Activated T-cell treated with anti-CD3 and anti-CD28 coated beads for 4 hours (primary cell): ENCODE results near the gene NUDT7.

Source experiments
- DNase-seq: peaks from one replicate; pipeline ENCODE4 v3.0.0-alpha.2; 2020

NUDT7 gene

GRCh38 chr16:77722309-77723107, at the start of gene NUDT7:
NUDT7 (plus strand) TSS chr16:77722514; CDS start chr16:77722583, 69 bp downstream.
- DNase-seq, result peak; percentile 97

GRCh38 chr16:77674888-77675287, 47.4 kb upstream of the NUDT7 start:
- no peak for DNase-seq

- DNase-seq, result peak; percentile 48
These were observed 46.6 kb upstream of the NUDT7 start for GRCh38 chr16:77675464-77676324.

- no peak for DNase-seq
These were observed 45.2 kb upstream of the NUDT7 start for GRCh38 chr16:77677129-77677528.

GRCh38 chr16:77679391-77679790, 42.9 kb upstream of the NUDT7 start:
- no peak for DNase-seq

GRCh38 chr16:77679901-77680300, 42.4 kb upstream of the NUDT7 start:
- DNase-seq, result no peak

GRCh38 chr16:77680496-77680895, 41.8 kb upstream of the NUDT7 start:
- no peak for DNase-seq

- DNase-seq, result no peak
These were observed 39.7 kb upstream of the NUDT7 start for GRCh38 chr16:77682586-77682985.

- DNase-seq, result no peak
These were observed 38.7 kb upstream of the NUDT7 start for GRCh38 chr16:77683397-77684180.

GRCh38 chr16:77684181-77684526, 38.2 kb upstream of the NUDT7 start:
- no peak for DNase-seq

GRCh38 chr16:77686385-77686784, 35.9 kb upstream of the NUDT7 start:
- DNase-seq, result no peak

- DNase-seq, result no peak
These were observed 32.3 kb upstream of the NUDT7 start for GRCh38 chr16:77689971-77690370.

GRCh38 chr16:77690416-77690815, 31.9 kb upstream of the NUDT7 start:
- DNase-seq, result no peak

GRCh38 chr16:77692612-77693011, 29.7 kb upstream of the NUDT7 start:
- no peak for DNase-seq

- no peak for DNase-seq
These were observed 26.2 kb upstream of the NUDT7 start for GRCh38 chr16:77696149-77696548.

- no peak for DNase-seq
These were observed 21.5 kb upstream of the NUDT7 start for GRCh38 chr16:77700846-77701245.

GRCh38 chr16:77705351-77705750, 17.0 kb upstream of the NUDT7 start:
- no peak for DNase-seq

- DNase-seq, result no peak
These were observed 11.1 kb upstream of the NUDT7 start for GRCh38 chr16:77711179-77711578.

- no peak for DNase-seq
These were observed 10.5 kb upstream of the NUDT7 start for GRCh38 chr16:77711775-77712174.

GRCh38 chr16:77715145-77715544, 7.2 kb upstream of the NUDT7 start:
- DNase-seq, result no peak

- DNase-seq, result no peak
These were observed 484 bp upstream of the NUDT7 start for GRCh38 chr16:77721752-77722308.

GRCh38 chr16:77723108-77723514, 797 bp downstream of the NUDT7 start:
- DNase-seq, result no peak

GRCh38 chr16:77724174-77724573, 1.9 kb downstream of the NUDT7 start:
- no peak for DNase-seq
